Left renal pelvis (tissue), 4 donors: ENCODE data around the gene FOSB. TPM values are rescaled to one million over a fixed set of nuclear protein-coding genes. Genes with fewer than 3 reads are reported as not detected.

ENCODE experiments used
- DNase-seq, 4 donors: peaks; one replicate each; pipeline ENCODE4 v3.0.0-alpha.2; 2013; ENCODE audit warnings: low read depth in 4 of 4, low spot score in 3 of 4
- polyA plus RNA-seq, 4 donors: library from polyadenylated mRNA; unstranded; fragments of 120-200 nt; gene quantifications; one replicate each; pipeline ENCODE4 v1.2.1, GENCODE V29; 2013; ENCODE audit not compliant: insufficient read length in 4 of 4

FOSB gene
- polyA plus RNA-seq, 4 donors, result 4.3 to 1,673 (median 9.8) TPM

GRCh38 chr19:45464274-45464673, 3.5 kb upstream of the FOSB start:
- no peak for DNase-seq

GRCh38 chr19:45464852-45465441, 2.8 kb upstream of the FOSB start:
- DNase-seq, result no peak

DNA sequence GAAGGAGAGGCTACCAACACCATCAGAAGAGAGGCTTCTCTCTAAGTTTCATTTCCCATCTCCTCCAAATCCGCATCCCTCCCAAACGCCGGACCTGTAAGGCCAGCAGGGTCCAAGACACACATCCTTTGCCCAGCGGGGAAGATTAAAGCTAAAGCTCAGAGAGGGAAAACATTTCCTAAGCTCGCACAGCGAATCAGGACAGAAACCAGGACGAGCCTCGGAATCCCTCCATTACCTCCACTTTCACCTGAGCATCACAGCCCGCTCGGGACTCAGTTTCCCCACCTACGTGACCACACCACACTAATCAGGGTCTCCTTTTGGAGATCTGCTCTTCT, 711 bp upstream of the FOSB start:
- no peak for DNase-seq

DNA sequence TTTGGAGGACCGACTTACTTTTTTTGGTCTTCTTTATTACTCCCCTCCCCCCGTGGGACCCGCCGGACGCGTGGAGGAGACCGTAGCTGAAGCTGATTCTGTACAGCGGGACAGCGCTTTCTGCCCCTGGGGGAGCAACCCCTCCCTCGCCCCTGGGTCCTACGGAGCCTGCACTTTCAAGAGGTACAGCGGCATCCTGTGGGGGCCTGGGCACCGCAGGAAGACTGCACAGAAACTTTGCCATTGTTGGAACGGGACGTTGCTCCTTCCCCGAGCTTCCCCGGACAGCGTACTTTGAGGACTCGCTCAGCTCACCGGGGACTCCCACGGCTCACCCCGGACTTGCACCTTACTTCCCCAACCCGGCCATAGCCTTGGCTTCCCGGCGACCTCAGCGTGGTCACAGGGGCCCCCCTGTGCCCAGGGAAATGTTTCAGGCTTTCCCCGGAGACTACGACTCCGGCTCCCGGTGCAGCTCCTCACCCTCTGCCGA, 409 bp downstream of the FOSB start:
- DNase-seq, result no peak

GRCh38 chr19:45468803-45469131, 971 bp downstream of the FOSB start:
- DNase-seq, result no peak

DNA sequence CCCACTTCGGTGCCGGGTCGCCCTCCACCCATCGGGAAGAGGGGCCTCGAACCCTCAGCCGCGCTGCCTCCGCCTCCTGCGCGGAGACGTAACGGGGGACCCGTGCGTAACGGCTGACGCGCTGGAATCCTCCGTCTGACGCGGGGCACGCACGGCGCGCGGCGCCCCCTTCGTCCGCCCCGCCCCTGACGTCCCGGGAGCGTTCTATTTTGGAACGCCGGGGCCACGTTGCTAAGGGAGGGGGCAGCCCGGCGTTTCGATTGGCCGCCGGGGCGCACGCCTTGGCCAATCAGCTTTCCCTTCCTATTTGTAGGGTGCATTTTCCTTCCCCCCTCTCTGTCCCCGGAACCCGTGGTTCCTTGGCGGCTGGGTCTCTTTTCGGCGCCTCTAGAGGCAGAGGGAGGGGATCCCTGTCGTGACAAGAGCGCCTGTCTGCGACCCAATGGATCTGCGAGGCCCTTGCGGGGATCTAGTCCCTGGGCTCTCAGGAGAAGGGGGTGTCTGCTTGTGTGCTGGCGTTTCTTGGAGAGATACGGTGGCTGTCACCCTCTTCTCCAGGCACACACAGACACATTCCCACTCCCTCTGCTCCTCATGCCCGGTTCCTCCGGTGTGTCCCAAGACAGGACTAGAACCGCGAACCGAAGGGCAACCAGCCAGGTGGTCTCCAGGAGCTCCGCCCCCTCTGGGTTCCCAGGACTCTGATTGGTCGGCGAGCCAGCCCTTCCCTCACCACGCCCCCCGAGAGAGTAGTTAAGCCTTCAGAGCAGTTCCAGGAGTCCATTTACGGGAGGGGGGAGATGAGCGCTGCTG, 1.5 kb downstream of the FOSB start:
- no peak for DNase-seq

DNA sequence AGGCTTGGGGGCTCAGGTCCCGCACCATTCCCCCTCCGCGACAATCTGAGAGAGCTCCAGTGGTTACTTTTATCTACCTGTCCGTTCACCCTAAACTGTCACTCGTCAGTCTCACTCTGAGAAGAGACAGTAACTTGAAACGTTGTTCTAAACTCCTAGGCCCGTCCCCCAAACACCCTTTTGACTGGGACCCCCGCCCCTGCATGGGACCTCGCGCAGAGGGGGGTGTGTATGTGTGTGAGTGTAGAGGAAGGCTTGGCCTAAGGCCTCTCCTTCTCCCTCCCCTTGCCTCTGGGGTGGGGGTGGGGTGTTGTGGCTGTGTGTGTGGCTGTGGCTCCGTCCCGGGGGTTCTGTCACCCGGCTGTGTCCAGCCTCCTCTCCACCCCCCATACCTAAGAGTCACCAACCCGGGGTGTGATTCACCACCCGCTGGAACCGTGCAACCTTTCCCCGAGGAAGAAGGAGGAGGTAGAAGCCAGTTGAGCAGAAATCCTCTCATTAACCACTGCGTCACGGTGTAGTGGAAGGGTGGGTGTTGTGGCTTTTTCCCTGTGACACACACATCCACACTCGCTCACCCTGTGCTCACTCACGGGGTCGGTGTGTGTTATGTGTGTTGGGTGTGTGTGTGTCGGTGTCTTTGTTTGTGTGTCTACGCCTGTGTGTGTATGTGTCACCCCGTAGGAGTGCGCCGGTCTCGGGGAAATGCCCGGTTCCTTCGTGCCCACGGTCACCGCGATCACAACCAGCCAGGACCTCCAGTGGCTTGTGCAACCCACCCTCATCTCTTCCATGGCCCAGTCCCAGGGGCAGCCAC, 2.4 kb downstream of the FOSB start:
- no peak for DNase-seq

DNA sequence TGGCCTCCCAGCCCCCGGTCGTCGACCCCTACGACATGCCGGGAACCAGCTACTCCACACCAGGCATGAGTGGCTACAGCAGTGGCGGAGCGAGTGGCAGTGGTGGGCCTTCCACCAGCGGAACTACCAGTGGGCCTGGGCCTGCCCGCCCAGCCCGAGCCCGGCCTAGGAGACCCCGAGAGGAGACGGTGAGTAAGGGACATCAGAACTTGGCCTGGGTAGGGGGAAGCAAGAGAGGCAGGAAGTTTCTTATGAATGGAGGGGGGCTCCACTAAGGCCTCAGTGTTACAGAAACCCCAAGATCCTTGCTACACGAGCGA, 2.9 kb downstream of the FOSB start:
- DNase-seq, result no peak

DNA sequence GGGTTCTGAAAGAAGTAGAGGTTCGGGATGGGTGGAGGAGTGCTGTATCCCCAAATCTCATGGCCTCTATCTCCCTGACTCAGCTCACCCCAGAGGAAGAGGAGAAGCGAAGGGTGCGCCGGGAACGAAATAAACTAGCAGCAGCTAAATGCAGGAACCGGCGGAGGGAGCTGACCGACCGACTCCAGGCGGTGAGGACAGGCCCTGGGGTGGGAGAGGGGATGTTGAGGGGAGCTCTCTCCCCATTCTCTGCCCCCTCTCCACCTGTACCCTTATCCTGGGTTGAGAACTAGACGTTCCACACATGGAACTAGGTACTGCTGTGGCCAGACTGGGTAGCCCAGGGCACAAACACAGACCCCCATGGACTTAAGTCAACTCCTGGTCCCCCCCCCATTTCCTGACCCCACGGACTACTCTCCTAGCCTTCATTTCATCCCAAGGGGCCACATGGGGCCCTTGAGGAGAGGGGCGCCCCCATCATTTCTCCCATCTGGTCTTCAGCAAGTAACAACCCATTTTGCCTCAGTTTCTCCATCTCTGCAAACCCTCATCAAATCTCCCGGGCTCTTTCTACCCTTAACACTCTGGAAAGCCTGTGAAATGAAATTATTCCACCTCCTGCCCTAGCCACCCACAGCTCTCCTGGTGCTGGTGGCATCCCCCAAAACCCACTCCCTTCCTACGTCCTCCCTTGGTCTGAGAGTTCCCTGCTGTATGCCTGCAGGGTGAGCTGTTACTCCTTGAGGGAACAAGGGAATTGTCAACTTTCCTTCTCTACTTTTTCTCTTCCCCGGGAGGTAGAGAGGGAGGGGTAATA, 3.5 kb downstream of the FOSB start:
- DNase-seq, result no peak

DNA sequence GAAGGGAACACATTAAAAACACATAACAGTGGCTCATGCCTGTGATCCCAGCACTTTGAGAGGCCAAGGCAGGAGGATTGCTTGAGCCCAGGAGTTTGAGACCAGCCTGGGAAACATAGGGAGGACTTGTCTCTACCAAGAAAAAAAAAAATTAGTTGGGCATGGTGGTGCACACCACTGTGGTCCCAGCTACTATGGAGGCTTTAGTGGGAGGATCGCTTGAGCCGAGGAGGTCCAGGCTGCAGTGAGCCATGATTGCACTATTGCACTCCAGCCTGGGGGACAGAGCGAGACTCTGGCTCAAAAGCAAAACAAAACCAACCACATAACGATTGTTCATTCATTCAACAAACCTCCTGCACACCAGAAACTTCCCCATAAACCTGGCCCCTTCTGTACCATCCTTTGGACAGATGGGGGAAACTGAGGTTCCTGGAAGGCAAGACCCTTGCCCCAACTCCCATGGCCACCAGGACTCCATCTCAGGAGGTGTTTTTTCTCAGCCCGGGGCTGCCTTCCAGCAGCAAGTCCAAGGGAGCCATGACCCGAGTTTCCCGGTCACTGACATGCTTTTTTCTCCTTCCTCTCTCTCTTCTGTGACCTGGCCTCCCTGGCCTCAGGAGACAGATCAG, 4.3 kb downstream of the FOSB start:
- no peak for DNase-seq

GRCh38 chr19:45472563-45473366, 5.0 kb downstream of the FOSB start:
- no peak for DNase-seq

GRCh38 chr19:45473367-45473681, 5.5 kb downstream of the FOSB start:
- no peak for DNase-seq

GRCh38 chr19:45473682-45474605, 6.1 kb downstream of the FOSB start:
- no peak for DNase-seq

- no peak for DNase-seq
Observed at GRCh38 chr19:45474606-45475521, 7.1 kb downstream of the FOSB start.

DNA sequence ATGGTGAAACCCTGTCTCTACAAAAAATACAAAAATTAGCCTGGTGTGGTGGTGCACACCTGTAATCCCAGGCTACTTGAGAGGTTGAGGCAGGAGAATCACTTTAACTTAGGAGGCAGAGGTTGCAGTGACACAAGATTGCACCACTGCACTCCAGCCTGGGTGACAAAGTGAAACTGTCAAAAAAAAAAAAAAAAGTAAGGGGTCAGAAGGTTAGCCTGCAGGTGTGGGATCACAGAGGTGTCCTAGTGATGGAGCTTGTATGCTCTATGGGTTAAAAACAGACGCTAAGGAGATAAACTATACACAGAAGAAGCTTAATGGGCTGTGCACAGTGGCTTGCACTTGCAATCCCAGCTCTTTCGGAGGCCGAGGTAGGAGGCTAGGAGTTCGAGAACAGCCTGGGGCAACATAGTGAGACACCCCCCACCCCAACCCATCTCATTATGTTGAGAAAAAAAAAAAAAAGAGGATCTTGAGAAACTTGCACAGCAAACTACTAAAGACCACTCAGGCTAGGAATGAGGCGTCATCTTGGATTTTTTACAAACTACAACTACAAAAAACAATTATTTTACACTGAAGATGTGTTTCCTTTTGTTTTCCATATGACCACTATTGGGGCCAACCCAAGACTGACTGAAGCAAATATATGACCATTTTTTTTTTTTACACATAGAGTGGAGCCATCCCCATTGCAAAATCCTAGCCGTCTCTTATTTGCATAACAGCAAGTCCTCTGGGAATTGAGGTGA, 7.9 kb downstream of the FOSB start:
- DNase-seq, result no peak

- DNase-seq, result no peak
Observed at GRCh38 chr19:45476304-45476703, 8.5 kb downstream of the FOSB start.

DNA sequence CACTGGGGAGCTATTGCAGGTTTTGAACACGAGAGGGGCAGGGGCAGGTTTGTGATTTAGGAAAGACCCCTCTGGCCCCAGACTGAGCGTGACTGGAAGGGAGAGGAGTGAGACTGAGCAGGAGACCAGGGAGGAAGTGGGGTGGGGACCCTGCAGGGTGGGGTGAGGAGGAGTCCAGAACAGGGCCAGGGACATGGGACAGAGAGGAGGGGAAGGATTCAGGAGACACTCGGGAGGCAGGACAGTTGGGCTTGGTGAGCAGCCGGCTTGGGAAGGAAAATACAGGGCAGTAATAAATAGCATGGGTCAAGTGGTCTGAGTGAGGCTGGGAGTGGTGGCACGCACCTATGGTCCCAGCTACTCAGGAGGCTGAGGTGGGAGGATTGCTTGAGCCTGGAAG, 9.4 kb downstream of the FOSB start:
- no peak for DNase-seq
